Activated T-helper 1 cell treated with anti-CD3 and anti-CD28 coated beads, Interleukin-12 subunit alpha, Interleukin-12 subunit beta, Interleukin-2, Interleukin-4 antibody, amounts not matched to agents 30 ng/mL and 10 ng/mL and 1 ng/mL, durations not matched to agents 14 hours and 24 hours and 36 hours (primary cell): Measurements from ENCODE around the gene BSN. TPM values are rescaled to one million over a fixed set of nuclear protein-coding genes. Genes with fewer than 3 reads are reported as not detected.

Experiments used
- DNase-seq: peaks from one replicate; pipeline ENCODE4 v3.0.0; 2021; ENCODE audit warnings: low spot score
- H3K27ac Mint-ChIP-seq: one replicate; pipeline ENCODE4 v1.8.0; 2021; ENCODE audit warnings: mild to moderate bottlenecking, mixed read lengths
- H3K27me3 Mint-ChIP-seq: one replicate; pipeline ENCODE4 v1.8.0; 2022; ENCODE audit warnings: mild to moderate bottlenecking, moderate library complexity, mixed read lengths; ENCODE audit not compliant: insufficient read depth
- H3K36me3 Mint-ChIP-seq: one replicate; pipeline ENCODE4 v1.8.0; 2021; ENCODE audit warnings: low read depth, mixed read lengths
- H3K4me1 Mint-ChIP-seq: one replicate; pipeline ENCODE4 v1.8.0; 2021; ENCODE audit warnings: low read depth, mixed read lengths
- H3K4me3 Mint-ChIP-seq: one replicate; pipeline ENCODE4 v1.8.0; 2021; ENCODE audit warnings: mild to moderate bottlenecking, moderate library complexity, mixed read lengths
- H3K9me3 Mint-ChIP-seq: one replicate; pipeline ENCODE4 v1.8.0; 2021; ENCODE audit warnings: mixed read lengths
- intact Hi-C: fragments of 100-400 bp; cut with micrococcal nuclease; formaldehyde crosslinking; loops from one replicate; pipeline ENCODE4 v1.15.1; 2024
- total RNA-seq: library from RNA; stranded (reverse); gene quantifications from 2 replicates; pipeline ENCODE4 v1.2.3, GENCODE V29; 2022

The BSN gene
- total RNA-seq, 1 donor from 2014 or later = 0.13 TPM

- intact Hi-C loops = no loop called here
- Mint-ChIP-seq H3K9me3 (no peaks in the 10 kb centered on the region), H3K27me3 (no peaks in the 10 kb centered on the region), H3K36me3 (peaks cover 14% of the 10 kb centered on the region), H3K4me1 (peaks cover 2% of the 10 kb centered on the region), H3K27ac (no peak overlapping the region), H3K4me3 (no peak overlapping the region)
- DNase-seq = no peak
These were observed 30.2 kb upstream of the BSN start for GRCh38 chr3:49523756-49524747.

DNA sequence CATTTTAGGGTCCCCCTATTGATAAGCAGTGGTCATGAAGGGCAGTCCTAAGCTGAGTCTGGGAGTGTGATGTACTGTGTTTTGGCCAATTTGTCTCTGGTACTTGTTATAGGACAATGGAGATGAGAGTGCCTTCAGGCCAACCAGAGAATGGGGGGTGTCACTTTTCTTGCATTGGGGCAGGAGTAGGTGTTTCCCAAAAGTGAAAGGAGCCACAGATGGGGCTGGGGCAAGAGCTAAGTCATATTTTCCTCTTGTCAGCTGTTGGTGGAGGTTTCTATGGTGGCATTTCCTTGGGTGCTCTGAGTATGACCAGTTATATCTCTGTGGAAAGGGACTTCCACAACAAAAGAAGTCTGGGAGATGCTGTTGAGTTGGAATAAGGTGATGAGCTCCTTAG lies 24.7 kb upstream of the BSN start:
- peaks cover 21% of the 10 kb centered on the region for H3K4me1 Mint-ChIP-seq
- no peaks in the 10 kb centered on the region for H3K9me3 Mint-ChIP-seq
- intact Hi-C loops = loop anchor here (2.0 kb wide), 1 partner anchor 59 kb away; the partner anchor contains the start of gene DAG1
- H3K27me3 Mint-ChIP-seq = no peaks in the 10 kb centered on the region
- H3K4me3 Mint-ChIP-seq = no peak overlapping the region
- peaks cover 20% of the 10 kb centered on the region for H3K36me3 Mint-ChIP-seq
- DNase-seq = no peak
- peak overlapping the region; percentile 64 for H3K27ac Mint-ChIP-seq

GRCh38 chr3:49530231-49530630 lies 24.0 kb upstream of the BSN start:
- Mint-ChIP-seq H3K4me1 (peaks cover 21% of the 10 kb centered on the region), H3K27ac (peak overlapping the region; percentile 64)
- intact Hi-C loops = no loop called here

DNA sequence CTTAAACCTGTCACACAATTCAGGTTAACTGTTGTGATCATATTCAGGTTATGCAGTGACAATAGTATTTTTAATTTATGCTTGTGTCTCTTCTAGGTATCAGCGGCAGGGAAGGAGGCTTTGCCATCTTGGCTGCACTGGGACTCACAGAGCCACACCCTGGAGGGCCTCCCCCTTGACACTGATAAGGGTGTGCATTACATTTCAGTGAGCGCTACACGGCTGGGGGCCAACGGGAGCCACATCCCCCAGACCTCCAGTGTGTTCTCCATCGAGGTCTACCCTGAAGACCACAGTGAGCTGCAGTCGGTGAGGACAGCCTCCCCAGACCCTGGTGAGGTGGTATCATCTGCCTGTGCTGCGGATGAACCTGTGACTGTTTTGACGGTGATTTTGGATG lies 23.6 kb upstream of the BSN start:
- Mint-ChIP-seq H3K4me3 (no peak overlapping the region), H3K36me3 (peaks cover 16% of the 10 kb centered on the region), H3K9me3 (no peaks in the 10 kb centered on the region), H3K27me3 (no peaks in the 10 kb centered on the region), H3K4me1 (peaks cover 21% of the 10 kb centered on the region), H3K27ac (no peak overlapping the region)
- DNase-seq = no peak
- intact Hi-C loops = no loop called here

More at GRCh38 chr3:49530231-49530630, 24.0 kb upstream of the BSN start:
- Mint-ChIP-seq H3K36me3 (peaks cover 17% of the 10 kb centered on the region), H3K4me3 (no peak overlapping the region), H3K9me3 (no peaks in the 10 kb centered on the region), H3K27me3 (no peaks in the 10 kb centered on the region)
- DNase-seq = no peak

DNA sequence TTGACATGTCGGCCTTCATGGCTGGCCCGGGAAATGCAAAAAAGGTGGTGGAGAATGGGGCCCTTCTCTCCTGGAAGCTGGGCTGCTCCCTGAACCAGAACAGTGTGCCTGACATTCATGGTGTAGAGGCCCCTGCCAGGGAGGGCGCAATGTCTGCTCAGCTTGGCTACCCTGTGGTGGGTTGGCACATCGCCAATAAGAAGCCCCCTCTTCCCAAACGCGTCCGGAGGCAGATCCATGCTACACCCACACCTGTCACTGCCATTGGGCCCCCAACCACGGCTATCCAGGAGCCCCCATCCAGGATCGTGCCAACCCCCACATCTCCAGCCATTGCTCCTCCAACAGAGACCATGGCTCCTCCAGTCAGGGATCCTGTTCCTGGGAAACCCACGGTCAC lies 23.1 kb upstream of the BSN start:
- H3K36me3 Mint-ChIP-seq = peaks cover 16% of the 10 kb centered on the region
- peaks cover 21% of the 10 kb centered on the region for H3K4me1 Mint-ChIP-seq
- no peaks in the 10 kb centered on the region for H3K9me3 Mint-ChIP-seq
- intact Hi-C loops = no loop called here
- no peak for DNase-seq
- no peak overlapping the region for H3K4me3 Mint-ChIP-seq
- no peaks in the 10 kb centered on the region for H3K27me3 Mint-ChIP-seq
- no peak overlapping the region for H3K27ac Mint-ChIP-seq

DNA sequence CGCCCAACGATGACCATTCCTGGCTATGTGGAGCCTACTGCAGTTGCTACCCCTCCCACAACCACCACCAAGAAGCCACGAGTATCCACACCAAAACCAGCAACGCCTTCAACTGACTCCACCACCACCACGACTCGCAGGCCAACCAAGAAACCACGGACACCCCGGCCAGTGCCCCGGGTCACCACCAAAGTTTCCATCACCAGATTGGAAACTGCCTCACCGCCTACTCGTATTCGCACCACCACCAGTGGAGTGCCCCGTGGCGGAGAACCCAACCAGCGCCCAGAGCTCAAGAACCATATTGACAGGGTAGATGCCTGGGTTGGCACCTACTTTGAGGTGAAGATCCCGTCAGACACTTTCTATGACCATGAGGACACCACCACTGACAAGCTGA lies 22.6 kb upstream of the BSN start:
- intact Hi-C loops = no loop called here
- Mint-ChIP-seq H3K4me3 (no peak overlapping the region), H3K36me3 (peaks cover 16% of the 10 kb centered on the region), H3K27ac (peak overlapping the region; percentile 85), H3K27me3 (no peaks in the 10 kb centered on the region), H3K9me3 (no peaks in the 10 kb centered on the region), H3K4me1 (peaks cover 21% of the 10 kb centered on the region)
- no peak for DNase-seq

DNA sequence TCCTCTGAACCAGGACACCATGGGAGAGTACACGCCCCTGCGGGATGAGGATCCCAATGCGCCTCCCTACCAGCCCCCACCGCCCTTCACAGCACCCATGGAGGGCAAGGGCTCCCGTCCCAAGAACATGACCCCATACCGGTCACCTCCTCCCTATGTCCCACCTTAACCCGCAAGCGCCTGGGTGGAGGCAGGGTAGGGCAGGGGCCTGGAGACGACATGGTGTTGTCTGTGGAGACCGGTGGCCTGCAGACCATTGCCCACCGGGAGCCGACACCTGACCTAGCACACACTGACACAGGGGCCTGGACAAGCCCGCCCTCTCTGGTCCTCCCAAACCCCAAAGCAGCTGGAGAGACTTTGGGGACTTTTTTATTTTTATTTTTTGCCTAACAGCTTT lies 21.2 kb upstream of the BSN start:
- Mint-ChIP-seq H3K27ac (no peak overlapping the region), H3K9me3 (no peaks in the 10 kb centered on the region)

DNA sequence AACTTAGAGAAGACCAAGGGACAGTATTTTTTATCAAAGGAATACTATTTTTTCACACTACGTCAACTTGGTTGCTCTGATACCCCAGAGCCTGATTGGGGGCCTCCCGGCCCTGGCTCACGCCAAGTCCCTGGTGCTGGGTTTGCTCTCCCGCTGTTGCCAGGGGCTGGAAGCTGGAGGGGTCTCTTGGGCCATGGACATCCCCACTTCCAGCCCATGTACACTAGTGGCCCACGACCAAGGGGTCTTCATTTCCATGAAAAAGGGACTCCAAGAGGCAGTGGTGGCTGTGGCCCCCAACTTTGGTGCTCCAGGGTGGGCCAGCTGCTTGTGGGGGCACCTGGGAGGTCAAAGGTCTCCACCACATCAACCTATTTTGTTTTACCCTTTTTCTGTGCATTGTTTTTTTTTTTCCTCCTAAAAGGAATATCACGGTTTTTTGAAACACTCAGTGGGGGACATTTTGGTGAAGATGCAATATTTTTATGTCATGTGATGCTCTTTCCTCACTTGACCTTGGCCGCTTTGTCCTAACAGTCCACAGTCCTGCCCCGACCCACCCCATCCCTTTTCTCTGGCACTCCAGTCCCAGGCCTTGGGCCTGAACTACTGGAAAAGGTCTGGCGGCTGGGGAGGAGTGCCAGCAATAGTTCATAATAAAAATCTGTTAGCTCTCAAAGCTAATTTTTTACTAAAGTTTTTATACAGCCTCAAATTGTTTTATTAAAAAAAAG lies 20.3 kb upstream of the BSN start:
- H3K9me3 Mint-ChIP-seq = no peaks in the 10 kb centered on the region
- intact Hi-C loops = no loop called here
- no peaks in the 10 kb centered on the region for H3K27me3 Mint-ChIP-seq
- H3K36me3 Mint-ChIP-seq = peaks cover 16% of the 10 kb centered on the region
- peaks cover 20% of the 10 kb centered on the region for H3K4me1 Mint-ChIP-seq
- H3K27ac Mint-ChIP-seq = no peak overlapping the region
- no peak for DNase-seq
- H3K4me3 Mint-ChIP-seq = no peak overlapping the region

More for the DNA sequence above, 21.2 kb upstream of the BSN start:
- intact Hi-C loops = no loop called here
- H3K4me3 Mint-ChIP-seq = no peak overlapping the region
- peaks cover 21% of the 10 kb centered on the region for H3K4me1 Mint-ChIP-seq
- H3K36me3 Mint-ChIP-seq = peaks cover 16% of the 10 kb centered on the region
- H3K27me3 Mint-ChIP-seq = no peaks in the 10 kb centered on the region
- DNase-seq = no peak

DNA sequence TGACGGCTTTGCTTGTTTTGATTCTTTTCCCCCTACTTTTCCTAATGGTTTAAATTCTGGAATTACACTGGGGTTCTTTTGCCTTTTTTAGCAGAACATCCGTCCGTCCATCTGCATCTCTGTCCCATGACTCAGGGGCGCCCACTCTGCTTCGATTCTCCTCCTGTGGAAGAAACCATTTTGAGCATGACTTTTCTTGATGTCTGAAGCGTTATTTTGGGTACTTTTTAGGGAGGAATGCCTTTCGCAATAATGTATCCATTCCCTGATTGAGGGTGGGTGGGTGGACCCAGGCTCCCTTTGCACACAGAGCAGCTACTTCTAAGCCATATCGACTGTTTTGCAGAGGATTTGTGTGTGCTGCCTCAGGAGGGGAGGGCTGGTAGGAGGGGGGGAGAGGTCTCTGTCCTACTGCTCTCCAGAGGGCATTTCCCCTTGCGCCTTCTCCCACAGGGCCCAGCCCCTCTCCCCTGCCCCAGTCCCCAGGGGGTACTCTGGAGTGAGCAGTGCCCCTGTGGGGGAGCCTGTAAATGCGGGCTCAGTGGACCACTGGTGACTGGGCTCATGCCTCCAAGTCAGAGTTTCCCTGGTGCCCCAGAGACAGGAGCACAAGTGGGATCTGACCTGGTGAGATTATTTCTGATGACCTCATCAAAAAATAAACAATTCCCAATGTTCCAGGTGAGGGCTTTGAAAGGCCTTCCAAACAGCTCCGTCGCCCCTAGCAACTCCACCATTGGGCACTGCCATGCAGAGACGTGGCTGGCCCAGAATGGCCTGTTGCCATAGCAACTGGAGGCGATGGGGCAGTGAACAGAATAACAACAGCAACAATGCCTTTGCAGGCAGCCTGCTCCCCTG lies 19.5 kb upstream of the BSN start:
- H3K4me1 Mint-ChIP-seq = peaks cover 12% of the 10 kb centered on the region
- H3K36me3 Mint-ChIP-seq = peaks cover 16% of the 10 kb centered on the region
- no peak for DNase-seq
- no peaks in the 10 kb centered on the region for H3K27me3 Mint-ChIP-seq
- no peaks in the 10 kb centered on the region for H3K9me3 Mint-ChIP-seq
- no peak overlapping the region for H3K27ac Mint-ChIP-seq
- no peak overlapping the region for H3K4me3 Mint-ChIP-seq
- intact Hi-C loops = loop anchor here (5.0 kb wide), 1 partner anchor 367 kb away; the partner anchor contains the start of gene MST1R

DNA sequence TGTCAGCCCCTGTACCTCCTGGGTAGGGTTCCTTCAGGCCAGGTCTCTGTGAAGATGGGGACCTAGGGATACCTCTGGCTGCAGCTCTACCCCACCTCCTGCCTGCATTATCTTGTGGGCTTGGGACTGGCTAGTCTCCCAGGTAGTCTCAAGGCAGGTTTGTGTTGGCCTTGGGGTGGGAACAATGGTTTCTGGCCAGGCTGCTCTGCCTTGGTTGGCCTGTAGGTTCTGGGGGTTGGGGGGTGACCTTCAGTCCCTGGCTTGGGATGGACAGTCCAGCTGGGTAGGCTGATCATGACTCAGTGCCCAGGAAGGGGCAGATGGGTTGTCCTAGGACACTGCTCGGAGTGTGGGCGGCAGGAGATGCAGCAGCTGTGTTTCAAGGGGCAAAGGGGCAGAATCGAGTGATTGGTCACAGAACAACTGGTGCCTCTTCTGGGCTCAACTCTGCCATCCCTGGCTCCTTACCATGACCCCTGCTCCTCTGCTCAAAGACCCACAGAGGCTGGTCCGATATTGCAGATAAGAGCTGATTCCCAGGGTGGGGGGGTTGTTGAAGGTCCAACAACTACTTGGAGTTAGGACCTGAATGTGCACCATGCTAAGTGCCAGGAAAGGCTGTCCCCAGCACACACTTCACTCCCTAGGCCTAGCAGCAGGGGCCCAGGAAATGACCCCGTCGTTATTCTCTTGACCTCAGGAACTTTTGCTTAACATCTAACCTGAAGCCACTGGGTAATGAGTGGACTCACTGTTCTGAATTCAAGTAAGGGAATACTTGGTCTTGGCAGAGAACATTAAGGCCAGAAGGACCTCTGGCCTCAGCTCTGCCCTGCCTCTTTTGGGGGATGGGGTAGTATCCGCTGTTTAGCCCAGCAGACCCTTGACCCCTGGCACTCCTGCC lies 18.1 kb upstream of the BSN start:
- Mint-ChIP-seq H3K4me3 (no peak overlapping the region), H3K27ac (no peak overlapping the region), H3K9me3 (no peaks in the 10 kb centered on the region), H3K36me3 (peaks cover 9% of the 10 kb centered on the region), H3K27me3 (no peaks in the 10 kb centered on the region), H3K4me1 (peaks cover 10% of the 10 kb centered on the region)
- DNase-seq = no peak
- intact Hi-C loops = loop anchor here (5.0 kb wide), 1 partner anchor 366 kb away; the partner anchor contains the start of gene MST1R

DNA sequence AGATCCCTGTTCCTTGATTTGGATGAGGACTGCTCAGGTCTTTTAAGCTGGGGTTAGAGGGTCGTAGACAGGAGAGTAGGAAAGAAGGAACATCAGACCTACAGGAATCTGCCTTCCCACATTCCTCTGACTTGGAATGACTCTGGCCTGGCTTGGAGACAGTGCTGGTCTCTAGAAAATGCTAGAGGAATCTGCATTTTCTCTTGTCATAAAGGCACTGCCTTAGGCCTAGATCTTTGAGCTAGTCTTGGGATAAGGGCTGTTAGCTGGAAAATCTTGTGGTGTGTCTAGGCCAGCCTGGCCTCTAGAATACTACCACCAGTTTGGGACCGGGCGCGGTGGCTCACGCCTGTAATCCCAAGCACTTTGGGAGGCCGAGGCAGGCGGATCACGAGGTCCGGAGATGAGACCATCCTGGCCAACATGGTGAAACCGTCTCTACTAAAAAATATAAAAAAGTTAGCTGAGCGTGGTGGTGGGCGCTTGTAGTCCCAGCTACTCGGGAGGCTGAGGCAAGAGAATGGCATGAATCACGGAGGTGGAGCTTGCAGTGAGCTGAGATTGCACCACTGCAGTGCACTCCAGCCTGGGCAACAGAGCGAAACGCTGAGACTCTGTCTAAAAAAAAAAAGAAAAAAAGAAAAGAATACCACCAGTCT lies 17.3 kb upstream of the BSN start:
- no peaks in the 10 kb centered on the region for H3K9me3 Mint-ChIP-seq
- H3K4me1 Mint-ChIP-seq = peaks cover 5% of the 10 kb centered on the region
- H3K36me3 Mint-ChIP-seq = peaks cover 2% of the 10 kb centered on the region
- peaks cover 6% of the 10 kb centered on the region for H3K27me3 Mint-ChIP-seq
- H3K4me3 Mint-ChIP-seq = no peak overlapping the region
- no peak for DNase-seq
- H3K27ac Mint-ChIP-seq = no peak overlapping the region
- intact Hi-C loops = loop anchor here (5.0 kb wide), 1 partner anchor 365 kb away; the partner anchor contains the start of gene MST1R
